SW480 (cell line): ENCODE results near the gene SLC9A9.

Experiments used
- DNase-seq: peaks from one replicate; pipeline ENCODE4 v3.0.0-alpha.2; 2016; ENCODE audit warnings: low spot score

The SLC9A9 gene

DNA sequence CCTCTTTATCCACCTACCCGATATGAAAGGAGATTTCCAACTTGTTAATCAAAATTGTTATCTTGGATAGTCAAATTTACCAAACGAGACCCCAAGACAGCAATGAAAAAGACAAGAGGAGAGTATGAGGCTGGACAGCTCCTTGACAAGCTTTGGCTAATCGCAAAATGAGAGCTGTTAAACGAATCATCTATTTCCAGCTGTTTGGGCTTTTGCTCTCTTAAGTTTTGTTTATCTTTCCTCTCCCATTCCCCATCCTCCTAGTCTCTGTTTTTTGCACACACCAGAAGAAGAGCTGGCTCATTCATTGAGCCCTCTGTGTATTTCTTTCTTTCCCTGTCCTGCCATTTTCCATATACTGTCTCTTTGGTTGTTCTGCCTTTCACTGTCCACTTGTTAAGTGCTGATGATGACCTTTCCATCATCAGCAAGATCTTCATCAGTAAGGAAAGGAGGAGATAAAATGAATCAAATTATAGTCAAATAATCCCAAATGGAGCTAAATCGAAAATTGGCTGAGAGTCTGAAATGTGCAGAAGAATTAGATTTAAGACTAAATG lies 161.6 kb downstream of the SLC9A9 start:
- no peak for DNase-seq

DNA sequence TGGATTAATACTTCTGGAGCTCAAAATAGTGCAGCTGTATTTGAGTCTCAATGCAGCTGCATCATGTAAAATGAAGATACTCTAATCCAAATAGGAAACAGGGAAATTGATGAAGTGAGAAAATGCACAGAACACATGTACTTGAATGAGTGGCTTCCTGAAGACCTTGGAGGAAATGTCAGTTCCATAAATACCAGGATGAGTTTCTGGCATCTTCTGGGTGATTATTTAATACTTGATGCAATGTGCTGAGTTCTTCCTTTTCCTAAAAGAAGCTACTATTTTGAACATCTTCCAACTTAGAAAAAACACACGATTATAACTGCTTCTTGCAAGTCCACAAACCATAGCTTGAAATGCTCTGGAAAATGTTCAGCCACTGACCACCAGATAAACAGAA lies 162.8 kb downstream of the SLC9A9 start:
- DNase-seq: no peak

DNA sequence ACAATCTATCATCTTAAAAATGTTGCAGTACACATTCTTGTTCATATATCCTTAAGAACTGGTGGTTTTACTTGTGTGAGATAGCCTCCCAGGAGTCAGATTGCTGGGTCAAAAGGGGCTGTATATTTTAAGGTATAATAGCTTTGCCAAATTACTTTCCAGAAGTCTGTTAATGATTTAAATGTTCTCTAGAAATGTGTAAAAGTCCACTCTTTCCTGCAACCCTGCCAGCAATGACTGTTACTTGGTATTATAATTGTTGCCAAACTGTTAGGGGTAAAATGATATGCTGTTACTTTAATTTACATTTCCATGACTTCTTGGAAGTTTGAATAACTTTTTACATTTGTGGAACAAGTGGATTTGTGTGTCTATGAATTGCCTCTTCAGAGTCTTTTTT lies 170.8 kb downstream of the SLC9A9 start:
- no peak for DNase-seq

DNA sequence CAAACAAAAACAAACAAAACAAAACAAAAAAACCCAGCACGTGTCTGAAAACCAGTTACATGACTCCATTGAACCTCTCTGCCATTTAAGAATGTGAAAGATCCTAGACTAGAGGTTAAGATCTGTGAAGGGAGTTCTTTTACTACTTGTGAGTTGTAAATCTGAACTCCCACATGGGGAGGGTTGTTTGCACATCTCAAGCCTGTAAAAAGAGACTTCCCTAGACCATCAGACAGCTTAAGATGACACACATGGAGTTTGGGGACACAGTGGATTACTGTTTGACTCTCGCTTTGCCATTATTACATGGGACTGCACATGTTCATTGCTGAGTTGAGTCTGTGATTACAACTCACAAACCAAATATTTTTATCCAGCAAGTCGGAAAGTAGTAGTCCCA lies 171.5 kb downstream of the SLC9A9 start:
- no peak for DNase-seq

DNA sequence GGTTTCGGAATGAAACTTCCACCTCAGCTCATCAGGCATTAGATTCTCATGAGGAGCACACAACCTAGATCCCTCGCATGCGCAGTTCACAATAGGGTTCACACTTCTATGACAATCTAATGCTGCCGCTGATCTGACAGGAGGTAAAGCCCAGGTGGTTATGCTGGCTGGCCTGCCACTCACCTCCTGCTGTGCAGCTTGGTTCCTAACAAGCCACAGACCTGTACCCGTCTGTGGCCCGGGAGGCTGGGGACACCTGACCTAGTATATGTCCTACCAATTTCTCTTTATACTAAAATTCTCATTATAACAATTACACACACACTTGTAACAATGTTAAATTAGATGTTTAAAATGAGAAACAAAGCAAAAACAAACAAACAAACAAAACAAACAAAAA lies 172.2 kb downstream of the SLC9A9 start:
- no peak for DNase-seq

DNA sequence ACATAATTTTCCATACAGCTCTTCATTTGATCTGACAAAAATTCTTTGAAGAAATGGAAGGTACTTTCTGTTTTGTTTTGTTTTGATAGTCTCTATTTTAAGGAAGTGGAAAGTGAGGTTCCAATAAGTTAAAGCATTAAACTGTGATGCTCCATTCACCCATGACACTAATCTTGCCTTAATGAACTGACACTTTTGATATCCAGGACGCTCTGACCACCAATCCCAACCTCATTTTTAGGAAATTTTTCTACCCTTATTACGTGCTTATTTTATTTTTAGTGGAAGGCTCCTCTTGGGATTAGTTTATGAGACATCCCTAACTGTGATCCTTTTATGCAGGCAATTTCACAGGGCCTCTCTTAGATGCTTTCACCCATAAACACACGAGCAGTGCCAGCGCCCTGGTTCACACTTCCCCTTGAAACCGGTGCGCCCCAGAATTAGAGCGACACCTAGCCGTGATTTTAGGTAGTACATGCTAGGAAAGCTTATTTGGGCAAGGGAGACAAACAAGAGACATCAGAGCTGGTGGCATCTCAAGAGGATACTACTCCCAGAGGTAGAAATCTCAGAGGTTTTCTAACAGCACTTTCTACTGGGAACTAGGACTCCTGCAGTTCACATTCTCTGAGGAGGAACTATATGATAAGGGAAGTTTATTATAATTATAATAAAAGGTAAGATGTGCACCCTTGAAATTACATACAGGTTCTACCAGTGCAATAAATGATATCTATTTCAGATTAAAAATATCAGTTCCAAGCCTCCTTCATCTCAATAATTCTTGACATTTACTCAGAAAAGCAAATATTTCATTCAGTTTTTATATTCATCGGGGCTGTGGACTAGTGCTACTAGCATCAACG lies 173.9 kb downstream of the SLC9A9 start:
- DNase-seq: peak; percentile 58

DNA sequence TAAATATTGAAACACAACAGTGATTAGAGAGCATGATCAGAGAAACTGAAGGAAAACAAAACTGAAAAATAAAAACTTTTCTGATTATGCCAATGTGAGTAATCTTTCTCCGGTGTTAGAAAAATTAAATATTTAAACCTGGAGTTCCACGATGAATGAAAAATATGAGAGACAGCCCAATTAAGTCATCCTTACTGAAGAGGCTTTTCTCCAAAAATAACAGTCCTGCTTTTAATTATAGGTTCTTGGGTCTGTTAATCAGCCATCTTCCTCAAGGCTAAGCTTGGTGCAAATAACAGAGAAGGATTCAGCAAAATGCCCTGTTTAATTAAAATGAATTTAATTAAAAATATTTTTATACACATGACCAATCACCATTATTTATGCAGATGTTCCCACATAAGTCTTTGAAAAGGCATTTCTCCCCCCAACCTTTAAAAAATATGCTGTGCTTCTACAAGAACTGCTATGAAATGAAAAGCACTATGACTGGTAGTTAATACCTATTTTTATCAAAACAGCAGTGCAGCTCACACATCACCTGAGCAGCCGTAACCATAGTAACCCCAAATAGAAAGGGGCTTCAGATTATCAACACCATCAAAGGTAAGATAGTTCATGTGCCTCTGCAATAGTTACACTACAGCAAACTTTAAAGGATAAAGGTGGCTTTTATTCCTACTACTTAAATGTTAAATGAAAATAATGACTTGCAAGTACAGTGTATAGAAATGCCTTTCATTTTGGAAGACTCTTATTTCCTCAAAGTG lies 175.7 kb downstream of the SLC9A9 start:
- no peak for DNase-seq

DNA sequence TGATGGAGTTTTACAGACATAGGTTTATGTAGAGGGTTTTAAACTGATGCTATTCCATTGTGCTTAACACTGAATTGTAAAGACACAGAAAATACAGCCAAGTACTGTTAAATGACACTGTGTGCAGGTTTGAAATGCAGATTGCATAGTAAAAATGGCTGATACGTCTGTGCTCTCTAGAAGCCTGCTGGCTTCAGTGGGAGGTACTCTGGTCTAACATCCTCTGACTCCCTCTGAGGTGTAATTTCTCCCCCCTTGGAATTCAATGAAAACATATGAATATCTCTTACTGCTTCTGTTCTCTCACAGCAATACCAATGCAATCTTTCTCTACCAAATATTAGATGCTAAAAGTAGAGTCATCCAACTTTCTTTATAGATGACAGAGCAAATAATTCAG lies 176.6 kb downstream of the SLC9A9 start:
- no peak for DNase-seq

DNA sequence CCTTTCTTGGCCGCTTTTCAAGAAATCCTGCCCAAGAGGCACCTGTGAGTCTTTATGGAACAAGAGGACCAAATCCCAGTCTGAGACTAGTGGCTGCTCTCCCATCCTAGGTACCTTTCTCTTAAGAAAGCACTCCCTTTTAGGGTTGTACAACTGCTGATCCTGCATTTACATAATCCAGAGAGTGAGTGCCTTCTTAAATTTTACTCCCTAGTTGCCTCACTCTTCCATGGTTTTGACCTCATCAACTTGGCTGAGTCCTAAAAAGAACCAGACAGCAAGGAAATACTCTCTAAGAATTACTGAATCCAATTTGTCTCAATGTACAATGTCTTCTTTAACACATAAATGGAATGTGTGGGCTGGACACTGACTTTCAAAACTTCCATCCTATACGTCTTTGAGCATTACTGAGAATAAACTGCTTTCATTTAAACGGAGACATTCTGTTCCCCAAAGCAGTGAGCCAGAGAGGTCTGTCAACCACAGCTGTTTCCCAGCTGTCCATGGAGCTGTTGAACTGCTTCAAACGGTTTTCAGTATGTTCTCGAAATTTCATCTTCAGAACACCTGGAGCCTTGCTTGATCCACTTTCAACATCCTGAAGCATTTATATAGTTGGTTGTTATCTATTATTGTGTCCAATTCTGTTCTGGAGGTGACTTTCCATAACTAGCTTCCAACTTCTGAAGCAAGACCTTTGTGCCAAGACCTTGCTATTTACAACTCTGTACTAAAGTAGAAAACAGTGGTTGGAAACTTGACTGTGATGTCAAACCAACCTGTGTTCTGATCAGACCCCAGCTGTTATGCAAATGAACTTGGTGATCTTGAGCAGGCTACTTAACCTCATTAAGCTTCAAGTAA lies 179.1 kb downstream of the SLC9A9 start:
- no peak for DNase-seq

DNA sequence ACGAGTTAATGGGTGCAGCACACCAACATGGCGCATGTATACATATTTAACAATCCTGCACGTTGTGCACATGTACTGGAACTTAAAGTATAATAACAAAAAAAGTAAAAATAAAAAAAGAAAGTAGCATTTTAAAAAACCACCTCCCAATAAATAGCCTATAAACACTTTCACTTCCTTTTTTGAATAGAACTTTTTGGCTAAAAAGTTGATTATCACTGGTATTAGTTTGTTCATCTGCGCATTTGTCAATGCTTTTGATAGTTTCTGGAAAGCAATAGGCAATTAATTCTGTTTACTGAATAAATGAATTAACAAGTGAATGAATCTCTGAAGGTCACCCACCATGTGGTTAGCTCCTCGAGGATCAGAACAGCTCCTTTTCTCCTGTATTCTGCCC lies 179.9 kb downstream of the SLC9A9 start:
- DNase-seq: no peak

DNA sequence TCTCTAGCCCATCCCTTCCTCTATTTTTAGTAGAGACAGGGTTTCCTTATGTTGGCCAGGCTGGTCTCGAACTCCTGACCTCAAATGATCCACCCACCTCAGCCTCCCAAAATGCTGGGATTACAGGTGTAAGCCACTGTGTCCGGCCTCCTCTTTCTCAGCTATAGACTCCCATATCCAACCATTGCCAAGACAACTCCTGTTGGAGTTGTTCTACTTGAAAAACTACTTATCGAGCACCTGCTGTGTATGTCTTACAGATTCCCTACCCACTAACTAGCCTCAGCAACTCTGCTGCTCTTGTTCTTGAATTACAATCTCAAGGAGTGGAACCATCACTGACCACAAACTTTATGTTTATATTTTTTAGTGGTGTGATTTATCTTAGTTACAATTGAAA lies 186.6 kb downstream of the SLC9A9 start:
- DNase-seq: no peak

DNA sequence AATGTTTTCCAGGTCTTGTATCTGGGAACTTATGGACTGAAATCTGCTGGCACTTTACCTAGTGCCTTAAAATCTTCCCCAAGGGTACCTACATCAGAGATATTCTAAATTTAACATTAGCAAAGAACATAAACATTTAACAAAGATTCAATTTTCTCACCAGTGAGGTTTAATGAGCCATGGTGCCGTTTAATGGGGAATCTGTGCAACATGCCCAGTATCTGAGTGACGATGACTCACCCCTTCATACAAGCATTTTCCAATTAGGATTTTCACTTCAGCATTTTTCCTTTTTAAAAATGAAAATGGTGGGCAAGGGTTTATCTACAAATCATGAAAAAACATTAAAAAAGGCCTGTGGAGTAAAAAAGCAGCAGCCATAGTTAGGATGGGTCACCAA lies 189.4 kb downstream of the SLC9A9 start:
- DNase-seq: no peak

DNA sequence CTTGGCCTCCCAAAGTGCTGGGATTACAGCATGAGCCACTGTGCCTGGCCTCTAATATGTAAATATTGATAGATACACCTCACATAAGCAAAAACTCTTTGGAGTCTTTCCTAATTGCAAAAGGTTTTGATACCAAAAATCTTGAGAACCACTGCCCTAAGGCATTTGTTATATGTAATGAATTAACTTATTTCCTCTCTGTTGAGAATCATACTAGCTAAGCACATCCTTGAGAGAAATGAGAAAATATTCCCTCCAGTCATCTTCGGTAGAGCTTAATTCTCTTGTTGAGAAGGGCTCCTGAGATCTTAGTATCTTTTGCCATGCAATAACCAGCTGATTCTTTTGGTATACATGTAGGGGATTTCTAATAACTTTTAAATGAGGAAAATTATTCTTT lies 190.2 kb downstream of the SLC9A9 start:
- no peak for DNase-seq

DNA sequence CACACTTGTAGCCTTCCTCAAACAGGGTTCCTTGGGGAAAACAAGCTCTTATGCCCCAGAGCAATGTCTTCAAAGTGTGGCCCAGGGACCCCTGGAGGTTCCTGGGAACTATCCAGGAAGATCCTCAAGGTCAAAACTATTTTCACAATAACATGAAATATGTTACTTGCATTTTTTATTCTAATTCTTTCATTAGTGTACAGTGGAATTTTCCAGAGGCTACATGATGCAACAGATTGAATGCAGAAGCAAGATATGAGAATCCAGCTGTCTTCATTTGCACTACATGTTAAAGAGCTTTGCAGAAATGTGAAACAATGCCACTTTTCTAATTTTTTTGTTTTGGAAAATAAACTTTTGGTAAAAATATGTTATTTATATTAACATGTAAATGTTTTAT lies 190.9 kb downstream of the SLC9A9 start:
- no peak for DNase-seq

DNA sequence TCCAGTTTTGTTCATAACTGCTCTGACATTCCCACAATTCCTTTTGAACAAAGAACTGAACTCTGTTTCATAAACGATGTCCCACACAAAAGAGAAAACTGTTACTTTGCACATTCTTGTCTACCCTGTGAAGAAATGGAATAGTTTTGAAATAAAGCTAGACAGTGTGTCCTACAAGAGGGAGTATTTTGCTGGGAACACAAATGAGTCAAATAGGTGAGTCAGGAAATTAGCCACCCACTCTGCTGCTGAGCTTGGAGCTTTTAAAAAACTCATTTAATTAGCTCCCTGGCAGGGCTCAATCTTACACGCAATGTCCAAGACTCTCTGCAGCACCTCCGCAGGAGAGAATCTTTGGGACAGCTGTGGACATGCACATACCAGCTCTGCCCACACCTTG lies 193.4 kb downstream of the SLC9A9 start:
- no peak for DNase-seq

DNA sequence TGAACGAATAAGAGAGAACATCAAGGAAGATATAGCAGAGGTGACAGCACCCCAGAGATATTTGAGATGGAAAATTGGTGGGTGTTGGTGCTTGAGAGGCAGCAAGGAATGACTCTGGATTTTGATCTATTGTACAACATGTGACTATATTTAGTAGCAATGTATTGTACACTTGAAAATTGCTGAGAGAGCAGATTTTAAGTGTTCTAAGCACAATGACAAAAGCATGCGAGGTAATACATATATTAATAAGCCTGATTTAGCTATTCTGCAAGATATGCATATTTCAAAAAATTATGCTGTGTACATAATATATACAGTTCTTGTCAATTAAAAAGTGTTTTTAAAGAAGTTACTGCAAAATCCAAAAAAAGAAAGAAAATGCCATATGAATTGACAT lies 194.3 kb downstream of the SLC9A9 start:
- DNase-seq: no peak

DNA sequence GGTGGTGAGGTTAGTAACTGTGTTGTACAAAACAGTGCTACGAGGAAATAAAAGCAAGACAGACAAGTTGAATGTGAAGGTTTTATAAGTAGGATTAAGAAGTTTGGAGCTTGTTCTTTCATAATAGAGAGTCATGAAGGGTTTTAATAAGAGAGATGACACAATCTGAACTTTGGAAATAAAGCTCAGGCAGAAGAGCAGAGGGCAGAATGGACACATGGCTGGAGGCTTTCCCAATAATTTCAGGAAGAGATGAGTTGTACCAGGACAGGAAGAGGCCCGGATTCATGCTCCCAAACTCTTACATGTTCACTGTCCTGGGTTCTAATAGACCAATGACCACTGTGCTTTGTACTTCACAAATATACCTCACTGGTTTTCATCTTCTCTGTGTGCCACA lies 194.8 kb downstream of the SLC9A9 start:
- no peak for DNase-seq

DNA sequence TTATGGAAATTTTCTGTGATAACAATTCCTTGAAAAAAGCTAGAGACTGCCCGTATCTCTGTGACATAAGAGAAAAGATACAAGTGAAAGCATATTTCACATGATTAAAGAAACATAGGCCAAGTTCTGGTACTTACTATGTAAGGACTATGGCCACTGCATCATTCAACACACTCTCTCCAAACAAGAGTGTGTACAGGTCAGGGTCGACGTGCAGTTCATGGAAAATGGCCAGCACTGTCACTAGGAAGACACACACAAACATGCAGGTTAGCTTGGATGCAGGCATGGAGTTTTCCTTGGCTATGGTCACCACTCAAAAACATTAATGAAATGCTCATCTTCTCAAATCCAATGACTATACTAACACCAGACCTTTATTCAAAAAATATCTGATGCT lies 196.2 kb downstream of the SLC9A9 start:
- no peak for DNase-seq

DNA sequence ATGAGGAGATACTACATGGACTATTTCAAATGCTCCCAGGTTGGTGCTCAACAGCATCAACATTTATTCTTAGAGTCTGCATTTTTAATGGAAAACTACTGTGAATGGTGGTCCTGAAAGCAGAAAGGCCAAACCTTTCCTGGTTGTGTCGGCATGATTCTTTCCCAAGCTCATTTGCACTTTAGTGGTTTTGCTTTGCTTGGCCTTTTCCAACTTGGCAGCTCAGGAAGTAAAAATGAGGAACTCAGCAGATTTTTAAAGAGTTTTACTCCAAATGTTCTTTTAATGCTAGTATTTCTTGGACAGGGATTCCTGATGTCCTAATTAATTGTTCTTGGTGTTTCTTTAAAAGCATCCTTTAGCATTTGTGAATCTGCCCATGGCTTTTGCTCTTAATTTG lies 197.4 kb downstream of the SLC9A9 start:
- no peak for DNase-seq

DNA sequence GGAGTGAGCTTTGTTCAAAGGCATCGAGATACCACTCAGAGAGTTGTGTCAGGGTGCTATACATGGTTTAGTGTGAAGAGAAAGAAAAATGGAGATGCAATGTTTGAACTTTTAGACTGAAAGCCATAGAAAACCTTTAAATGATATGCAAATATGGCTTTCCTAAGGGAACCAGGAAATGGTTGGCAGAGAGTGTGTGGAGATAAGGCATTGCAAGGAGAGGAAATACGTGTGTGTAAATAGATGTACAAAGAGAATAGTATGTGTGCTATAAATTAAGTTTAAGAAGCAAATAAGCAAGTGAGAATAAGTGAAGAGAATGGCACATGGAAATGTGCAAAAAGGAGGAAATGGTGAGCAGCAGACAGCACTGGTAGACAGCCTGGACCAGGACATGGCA lies 198.1 kb downstream of the SLC9A9 start:
- DNase-seq: no peak

DNA sequence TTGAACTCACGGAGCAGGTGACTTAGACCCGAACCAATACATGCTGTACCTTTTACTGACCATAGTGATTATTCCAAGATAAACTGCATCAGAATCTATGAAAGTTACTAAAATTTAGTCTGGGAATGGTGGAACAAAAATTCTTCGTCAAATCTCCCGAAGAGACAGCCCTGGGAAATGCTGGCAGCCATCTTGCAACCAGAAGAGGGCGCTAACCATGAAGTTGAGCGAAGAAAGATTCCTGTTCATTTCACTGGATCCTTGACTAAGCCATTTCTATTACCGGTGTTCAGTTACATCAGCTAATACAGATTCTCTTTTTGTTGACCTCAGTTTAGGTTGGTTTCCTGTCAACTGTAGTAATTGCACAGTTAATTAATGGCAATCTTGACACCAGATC lies 199.6 kb downstream of the SLC9A9 start:
- no peak for DNase-seq

DNA sequence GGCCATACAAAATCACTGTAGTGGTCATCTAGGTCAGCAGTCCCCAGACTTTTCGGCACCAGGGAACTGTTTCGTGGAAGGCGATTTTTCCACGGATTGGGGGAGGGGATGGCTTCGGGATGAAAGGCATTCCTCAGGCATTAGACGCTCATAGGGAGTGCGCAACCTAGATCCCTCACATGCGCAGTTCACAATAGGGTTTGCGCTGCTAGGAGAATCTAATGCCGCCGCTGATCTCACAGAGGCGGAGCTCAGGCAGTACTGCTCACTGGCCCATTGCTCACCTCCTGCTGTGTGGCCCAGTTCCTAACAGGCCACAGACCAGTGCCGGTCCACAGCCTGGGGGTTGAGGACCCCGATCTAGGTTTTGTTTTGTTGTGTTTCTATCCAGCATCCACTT lies 200.1 kb downstream of the SLC9A9 start:
- no peak for DNase-seq
